ENCODE results near the gene TRIM24. TPM values are rescaled to one million over a fixed set of nuclear protein-coding genes. Genes with fewer than 3 reads are reported as not detected.

The TRIM24 gene
- total and polyA plus RNA-seq, 3 donors from 2014 or later, result 38.7 to 63.2 (median 55.9) TPM

GRCh38 chr7:138470391-138471157 is 10.5 kb downstream of the TRIM24 start:
- DNase-seq, result no peak
- Histone ChIP-seq H3K27ac (no peak overlapping the region), H3K27me3 (no peaks in the 10 kb centered on the region), H3K9me3 (no peaks in the 10 kb centered on the region), H3K4me1 (peaks cover 14% of the 10 kb centered on the region), H3K36me3 (ENCODE audit: low read depth, missing control alignments) (no peaks in the 10 kb centered on the region), H3K4me3 (no peak overlapping the region)
- TF ChIP-seq CTCF (IDR thresholded peaks at IDR 0.05) (no peak), POLR2A (IDR thresholded peaks at IDR 0.05) (no peak)
- WGBS, 2 donors, result 96 to 97% methylated on average over 5 of the region's 5 CpGs
- intact Hi-C loops (cut with DNase I; ENCODE audit: low total_unique reads), result no loop called here

- TF ChIP-seq POLR2A (IDR thresholded peaks at IDR 0.05), result no peak
- TF ChIP-seq CTCF (IDR thresholded peaks at IDR 0.05), result no peak
- no peak overlapping the region for H3K27ac ChIP-seq
- no peak overlapping the region for H3K4me3 ChIP-seq
- intact Hi-C loops (cut with DNase I; ENCODE audit: low total_unique reads), result no loop called here
- DNase-seq, result no peak
- H3K27me3 ChIP-seq, result no peaks in the 10 kb centered on the region
- no peaks in the 10 kb centered on the region for H3K36me3 ChIP-seq (ENCODE audit: low read depth, missing control alignments)
- H3K4me1 ChIP-seq, result peaks cover 21% of the 10 kb centered on the region
- no peaks in the 10 kb centered on the region for H3K9me3 ChIP-seq
- WGBS, 2 donors, result 89 to 94% methylated on average over 7 of the region's 7 CpGs
These were observed 12.4 kb downstream of the TRIM24 start for GRCh38 chr7:138472292-138473079.

- no peak for TF ChIP-seq POLR2A (IDR thresholded peaks at IDR 0.05)
- TF ChIP-seq CTCF (IDR thresholded peaks at IDR 0.05), result no peak
- Histone ChIP-seq H3K27me3 (no peaks in the 10 kb centered on the region), H3K36me3 (ENCODE audit: low read depth, missing control alignments) (no peaks in the 10 kb centered on the region), H3K4me1 (peaks cover 21% of the 10 kb centered on the region), H3K9me3 (no peaks in the 10 kb centered on the region), H3K27ac (no peak overlapping the region), H3K4me3 (no peak overlapping the region)
- intact Hi-C loops (cut with DNase I; ENCODE audit: low total_unique reads), result no loop called here
- DNase-seq, result no peak
- WGBS, 2 donors, result 90 to 93% methylated on average over 5 of the region's 5 CpGs
These were observed 15.3 kb downstream of the TRIM24 start for GRCh38 chr7:138475377-138475776.

- H3K27me3 ChIP-seq, result no peaks in the 10 kb centered on the region
- no peak for TF ChIP-seq POLR2A (IDR thresholded peaks at IDR 0.05)
- no peak for TF ChIP-seq CTCF (IDR thresholded peaks at IDR 0.05)
- H3K9me3 ChIP-seq, result no peaks in the 10 kb centered on the region
- peaks cover 21% of the 10 kb centered on the region for H3K4me1 ChIP-seq
- no peaks in the 10 kb centered on the region for H3K36me3 ChIP-seq (ENCODE audit: low read depth, missing control alignments)
- no peak overlapping the region for H3K27ac ChIP-seq
- H3K4me3 ChIP-seq, result no peak overlapping the region
- DNase-seq, result no peak
- intact Hi-C loops (cut with DNase I; ENCODE audit: low total_unique reads), result no loop called here
- 63 to 71% methylated on average over 4 of the region's 4 CpGs for WGBS, 2 donors
These were observed 17.1 kb downstream of the TRIM24 start for GRCh38 chr7:138477081-138477578.

Measured in testis (tissue), 3 donors.